Ectodermal cell (in vitro differentiated cells): ENCODE results near the gene ZNF57.
"Not testable (repeated sequence)": the region's sequence is repeated elsewhere in the genome, so short reads cannot be mapped to it uniquely, and the experiment has no call there.

ENCODE experiments used
- H3K27ac ChIP-seq: 2 replicates; pipeline ENCODE4 v1.7.0; 2013; ENCODE audit warnings: mild to moderate bottlenecking, low read depth, low read length; ENCODE audit not compliant: insufficient read depth, poor library complexity, severe bottlenecking
- H3K27me3 ChIP-seq: 2 replicates; pipeline ENCODE4 v1.7.0; 2013; ENCODE audit warnings: mild to moderate bottlenecking, low read length; ENCODE audit not compliant: insufficient read depth, control insufficient read depth, poor library complexity, severe bottlenecking
- H3K36me3 ChIP-seq: one replicate; pipeline ENCODE4 v1.7.0; 2013; ENCODE audit warnings: low read length; ENCODE audit not compliant: control insufficient read depth, insufficient read depth
- H3K4me1 ChIP-seq: one replicate; pipeline ENCODE4 v1.7.0; 2013; ENCODE audit warnings: low read length; ENCODE audit not compliant: control insufficient read depth, insufficient read depth
- H3K4me3 ChIP-seq: 2 replicates; pipeline ENCODE4 v1.7.0; 2013; ENCODE audit warnings: low read depth, low read length, control low read depth; ENCODE audit not compliant: insufficient read depth
- H3K9me3 ChIP-seq: 2 replicates; pipeline ENCODE4 v1.7.0; 2013; ENCODE audit warnings: mild to moderate bottlenecking, low read length, moderate library complexity; ENCODE audit not compliant: control insufficient read depth
- WGBS, 2 experiments: methylation state at CpG; one replicate each; pipeline ENCODE4 v1.1.7; 2013; ENCODE audit warnings: missing lambda C conversion rate in 2 of 2; 5-methylcytosine and 5-hydroxymethylcytosine counted together

The ZNF57 gene

DNA sequence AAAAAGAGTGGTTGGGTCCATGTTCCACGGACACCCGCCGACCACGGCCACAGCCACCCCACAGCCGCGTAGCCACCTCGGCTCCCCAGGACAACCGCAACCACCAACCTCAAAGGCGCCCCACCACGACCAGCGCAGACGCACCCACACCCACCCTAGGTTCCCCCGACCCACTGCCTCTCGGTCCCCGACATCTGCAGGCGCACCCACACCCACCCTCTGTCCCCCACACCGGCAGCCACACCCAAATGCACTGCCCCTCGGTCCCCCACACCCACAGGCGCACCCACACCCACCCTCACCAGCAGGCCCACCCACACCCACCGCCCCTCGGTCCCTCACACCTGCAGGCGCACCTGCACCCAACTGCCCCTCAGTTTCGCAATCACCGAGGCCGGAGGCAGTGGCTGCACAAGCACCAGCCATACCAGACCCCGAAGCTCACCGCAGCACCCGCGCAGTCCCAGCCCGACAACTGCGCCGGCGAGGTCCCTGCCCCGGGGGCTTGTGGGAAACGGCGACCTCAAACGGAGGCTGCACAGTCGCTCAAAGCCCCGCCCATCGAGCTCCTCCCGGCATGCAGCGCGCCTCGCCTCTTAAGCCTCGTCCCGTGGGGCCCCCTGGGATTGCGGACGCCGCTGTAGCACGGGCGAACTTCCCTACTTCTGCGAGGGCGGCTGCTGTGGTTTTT is 25.8 kb downstream of the ZNF57 start:
- no peaks in the 10 kb centered on the region for H3K27me3 ChIP-seq
- H3K9me3 ChIP-seq, result peaks cover 4% of the 10 kb centered on the region
- no peaks in the 10 kb centered on the region for H3K36me3 ChIP-seq
- H3K4me3 ChIP-seq, result no peak overlapping the region
- H3K4me1 ChIP-seq, result no peaks in the 10 kb centered on the region
- 94 to 95% methylated on average over 53 of the region's 53 CpGs for WGBS, 2 experiments
- no peak overlapping the region for H3K27ac ChIP-seq

DNA sequence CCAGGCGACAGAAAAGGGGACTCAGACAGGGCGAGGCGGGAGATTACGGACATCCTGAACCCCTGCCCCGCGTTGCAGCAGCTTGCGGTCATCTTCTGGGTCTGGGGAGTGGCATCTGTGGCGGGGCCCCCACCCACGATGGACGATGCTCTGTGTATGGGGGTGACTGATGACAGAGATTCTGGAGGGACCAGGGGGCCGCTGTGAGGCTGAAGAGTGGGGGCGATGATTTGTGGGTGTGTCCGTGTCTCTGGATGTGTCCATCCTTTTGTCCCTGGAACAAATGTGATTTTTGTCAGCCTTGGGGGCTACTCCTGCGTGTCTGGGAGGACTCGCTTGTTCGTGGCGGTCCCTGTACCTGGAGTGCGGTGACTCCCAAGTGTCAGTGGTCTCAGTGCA is 26.3 kb downstream of the ZNF57 start:
- Histone ChIP-seq H3K36me3 (no peaks in the 10 kb centered on the region), H3K9me3 (peaks cover 4% of the 10 kb centered on the region), H3K4me1 (no peaks in the 10 kb centered on the region), H3K27ac (no peak overlapping the region), H3K4me3 (no peak overlapping the region), H3K27me3 (no peaks in the 10 kb centered on the region)
- WGBS, 2 experiments, result 96 to 97% methylated on average over 18 of the region's 18 CpGs

GRCh38 chr19:2933490-2933910 is 32.8 kb downstream of the ZNF57 start:
- peaks cover 21% of the 10 kb centered on the region for H3K9me3 ChIP-seq
- no peak overlapping the region for H3K4me3 ChIP-seq
- H3K36me3 ChIP-seq, result peaks cover 51% of the 10 kb centered on the region
- no peaks in the 10 kb centered on the region for H3K27me3 ChIP-seq
- no peaks in the 10 kb centered on the region for H3K4me1 ChIP-seq
- H3K27ac ChIP-seq, result no peak overlapping the region
- 96% methylated on average over 18 of the region's 18 CpGs for WGBS, 2 experiments

GRCh38 chr19:2935863-2936262 is 35.1 kb downstream of the ZNF57 start:
- H3K9me3 ChIP-seq, result peaks cover 18% of the 10 kb centered on the region

GRCh38 chr19:2942928-2943640 is 42.4 kb downstream of the ZNF57 start:
- H3K27ac ChIP-seq, result no peak overlapping the region
- H3K4me3 ChIP-seq, result no peak overlapping the region

More at GRCh38 chr19:2935863-2936262, 35.1 kb downstream of the ZNF57 start:
- not testable (repeated sequence) for H3K4me3 ChIP-seq, H3K27me3 ChIP-seq, H3K4me1 ChIP-seq, H3K27ac ChIP-seq
- 91 to 92% methylated on average over 3 to 4 of the region's 4 CpGs for WGBS, 2 experiments
- H3K36me3 ChIP-seq, result peaks cover 55% of the 10 kb centered on the region

GRCh38 chr19:2944403-2944774 is 43.7 kb downstream of the ZNF57 start:
- 5 to 6% methylated on average over 23 of the region's 23 CpGs for WGBS, 2 experiments
- Histone ChIP-seq H3K27me3 (no peaks in the 10 kb centered on the region), H3K27ac (no peak overlapping the region), H3K4me1 (peaks cover 7% of the 10 kb centered on the region), H3K9me3 (no peaks in the 10 kb centered on the region), H3K4me3 (peak overlapping the region; percentile 90), H3K36me3 (no peaks in the 10 kb centered on the region)

More at GRCh38 chr19:2942928-2943640, 42.4 kb downstream of the ZNF57 start:
- H3K4me1 ChIP-seq, result peaks cover 4% of the 10 kb centered on the region
- WGBS, 2 experiments, result 92% methylated on average over 14 of the region's 14 CpGs
- H3K27me3 ChIP-seq, result no peaks in the 10 kb centered on the region
- peaks cover 8% of the 10 kb centered on the region for H3K36me3 ChIP-seq
- no peaks in the 10 kb centered on the region for H3K9me3 ChIP-seq

GRCh38 chr19:2944775-2945574 is 44.2 kb downstream of the ZNF57 start, which contains the start of gene ZNF77:
Gene ZNF77 (minus strand): TSS chr19:2944971. CDS start chr19:2944840, 131 bp downstream.
- Histone ChIP-seq H3K9me3 (no peaks in the 10 kb centered on the region), H3K4me1 (peaks cover 10% of the 10 kb centered on the region), H3K4me3 (peak within 1 kb of the TSS; percentile 90), H3K27me3 (no peaks in the 10 kb centered on the region), H3K36me3 (no peaks in the 10 kb centered on the region), H3K27ac (peak within 1 kb of the TSS; percentile 55)
- 4 to 5% methylated on average over 74 of the region's 74 CpGs for WGBS, 2 experiments

DNA sequence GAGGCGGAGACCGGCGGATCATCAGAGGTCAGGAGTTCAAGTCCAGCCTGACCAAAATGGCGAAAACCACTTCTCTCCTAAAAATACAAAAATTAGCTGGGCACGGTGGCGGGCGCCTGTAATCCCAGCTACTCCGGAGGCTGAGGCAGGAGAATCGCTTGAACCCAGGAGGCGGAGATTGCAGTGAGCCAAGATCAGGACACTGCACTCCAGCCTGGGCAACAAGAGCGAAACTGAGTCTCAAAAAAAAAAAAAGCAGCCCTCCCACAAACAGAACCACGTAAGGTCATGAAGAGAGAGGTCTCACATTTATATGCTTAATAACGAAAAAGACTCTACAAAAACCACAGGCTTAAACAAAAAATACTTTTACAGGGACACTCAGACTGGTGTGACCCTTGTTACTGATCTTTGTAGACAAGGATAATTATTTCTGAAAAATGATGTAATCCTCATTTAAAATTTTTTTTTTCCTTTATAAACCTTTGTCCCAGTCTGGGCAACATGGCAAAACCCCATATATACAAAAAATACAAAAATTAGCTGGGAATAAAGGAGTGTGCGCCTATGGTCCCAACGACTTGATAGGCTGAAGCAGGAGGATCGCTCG is 45.0 kb downstream of the ZNF57 start:
- WGBS, 2 experiments, result 68 to 70% methylated on average over 17 of the region's 17 CpGs
- peaks cover 10% of the 10 kb centered on the region for H3K4me1 ChIP-seq
- H3K4me3 ChIP-seq, result peak overlapping the region; percentile 90
- no peak overlapping the region for H3K27ac ChIP-seq
- no peaks in the 10 kb centered on the region for H3K27me3 ChIP-seq
- H3K36me3 ChIP-seq, result no peaks in the 10 kb centered on the region
- H3K9me3 ChIP-seq, result no peaks in the 10 kb centered on the region

DNA sequence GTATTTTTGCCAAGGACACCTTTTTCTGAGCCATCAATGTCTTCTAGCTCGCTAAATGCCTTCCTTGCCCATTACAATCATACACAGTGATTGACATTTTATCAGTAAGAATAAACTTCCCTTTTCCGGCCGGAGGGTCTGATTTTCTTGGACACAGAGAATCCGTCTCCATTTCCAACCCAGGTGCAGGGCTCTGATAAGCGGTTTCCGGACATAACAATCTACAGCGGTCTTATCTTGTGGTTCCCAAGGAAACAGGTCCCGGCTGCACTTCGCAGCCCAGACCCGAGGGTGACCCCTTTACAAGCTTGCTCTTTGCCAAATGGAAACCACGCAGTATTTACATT is 49.2 kb downstream of the ZNF57 start:
- WGBS, 2 experiments, result 10 to 12% methylated on average over 11 of the region's 11 CpGs
- Histone ChIP-seq H3K4me3 (peak overlapping the region; percentile 89), H3K4me1 (peaks cover 6% of the 10 kb centered on the region), H3K27ac (peak overlapping the region; percentile 9), H3K27me3 (no peaks in the 10 kb centered on the region), H3K9me3 (no peaks in the 10 kb centered on the region), H3K36me3 (no peaks in the 10 kb centered on the region)
